GM21717 (cell line): ENCODE measurements around the gene SNTA1.
"Not testable (repeated sequence)": the region's sequence is repeated elsewhere in the genome, so short reads cannot be mapped to it uniquely, and the experiment has no call there.

Experiments used
- ATAC-seq: cut with Tn5 transposase; IDR thresholded peaks from one replicate; pipeline ENCODE4 v1.9.1; 2021; ENCODE audit warnings: mild to moderate bottlenecking, moderate library complexity; ENCODE audit not compliant: unreplicated experiment

The SNTA1 gene

GRCh38 chr20:33433465-33434234, 9.9 kb downstream of the SNTA1 start:
- ATAC-seq, result no peak

- ATAC-seq, result no peak
These were observed 11.7 kb downstream of the SNTA1 start for GRCh38 chr20:33431797-33432381.

- not testable (repeated sequence) for ATAC-seq
These were observed 19.7 kb downstream of the SNTA1 start for GRCh38 chr20:33423875-33424274.

GRCh38 chr20:33423141-33423834, 20.3 kb downstream of the SNTA1 start:
- ATAC-seq, result no peak

- no peak for ATAC-seq
These were observed 24.2 kb downstream of the SNTA1 start for GRCh38 chr20:33419140-33419974.

GRCh38 chr20:33418033-33418432, 25.5 kb downstream of the SNTA1 start:
- no peak for ATAC-seq

GRCh38 chr20:33415948-33416347, 27.6 kb downstream of the SNTA1 start:
- ATAC-seq, result no peak

- no peak for ATAC-seq
These were observed 31.1 kb downstream of the SNTA1 start for GRCh38 chr20:33412484-33412838.

GRCh38 chr20:33411711-33412483, 31.7 kb downstream of the SNTA1 start:
- ATAC-seq, result no peak

- ATAC-seq, result no peak
These were observed 32.3 kb downstream of the SNTA1 start for GRCh38 chr20:33411242-33411641.

- no peak for ATAC-seq
These were observed 33.4 kb downstream of the SNTA1 start for GRCh38 chr20:33410081-33410742.

GRCh38 chr20:33408716-33409654, 34.6 kb downstream of the SNTA1 start:
- ATAC-seq, result no peak

- ATAC-seq, result no peak
These were observed 35.2 kb downstream of the SNTA1 start for GRCh38 chr20:33408313-33408712.

GRCh38 chr20:33407796-33408195, 35.8 kb downstream of the SNTA1 start:
- ATAC-seq, result no peak

- ATAC-seq, result no peak
These were observed 36.3 kb downstream of the SNTA1 start for GRCh38 chr20:33407251-33407650.

GRCh38 chr20:33404281-33404680, 39.3 kb downstream of the SNTA1 start:
- no peak for ATAC-seq

- no peak for ATAC-seq
These were observed 41.6 kb downstream of the SNTA1 start for GRCh38 chr20:33401921-33402369.

GRCh38 chr20:33401184-33401920, 42.2 kb downstream of the SNTA1 start, which contains the start of gene CDK5RAP1:
Gene CDK5RAP1 (minus strand): TSS chr20:33401519. CDS start chr20:33397064, 4,455 bp downstream.
- peak; percentile 67 for ATAC-seq
